K562 (cell line): ENCODE data around the gene MCF2. TPM values are rescaled to one million over a fixed set of nuclear protein-coding genes. Genes with fewer than 3 reads are reported as not detected.

Experiments used
- ATAC-seq: fragments of 200-7000 bp; cut with Tn5 transposase; 3 replicates; pipeline ENCODE4 v1.9.1; 2020; ENCODE audit warnings: moderate library complexity
- BruUV-seq: library from RNA; stranded (reverse); fragments of 400-500 nt; replicated peaks from 2 replicates; lab custom pipeline; 2021; lab: Mats Ljungman, UMichigan
- CTCF ChIA-PET: fragments of 300-600 bp; formaldehyde crosslinking; extraction: SDS; loops from one replicate; lab custom pipeline; 2021; ENCODE audit warnings: low intra/inter-chr PET ratio; lab: Yijun Ruan, JAX
- POLR2A ChIA-PET: fragments of 300-600, 350-650 bp; sonication (Branson Sonifier 250); formaldehyde crosslinking; extraction: SDS; loops from one replicate; lab custom pipeline; 2021; ENCODE audit warnings: antibody characterized with exemption, inconsistent platforms; lab: Yijun Ruan, JAX
- DNase-seq, 4 experiments: peaks; one replicate each; pipeline versions ENCODE4 v3.0.0 to v3.0.0-alpha.2; 2011 to 2018; ENCODE audit warnings: low spot score in 3 of 4, mixed read lengths in 3 of 4; ENCODE audit errors: extremely low read depth in 1 of 4
- FAIRE-seq: peaks from 2 replicates; lab custom pipeline; 2011; peaks lifted over from hg19 to GRCh38; lab: Jason Lieb, UNC
- H2AFZ ChIP-seq: 2 replicates; pipeline ENCODE4 v1.6.0; 2011; ENCODE audit warnings: low read depth, low read length, control low read depth, inconsistent platforms
- H3K27ac ChIP-seq: fragments of 200-600 bp; 3 replicates; pipeline ENCODE4 v1.8.0; 2011; ENCODE audit warnings: low read depth, mild to moderate bottlenecking, control low read depth, inconsistent platforms, low read length, moderate library complexity, mixed read lengths; ENCODE audit errors: extremely low read depth
- H3K27me3 ChIP-seq, 2 experiments: fragments of 300-600 bp in 1 of 2; 2 replicates in 1 of 2; 3 replicates in 1 of 2; pipeline versions ENCODE4 v1.6.0 to v1.8.0; 2011; ENCODE audit warnings: inconsistent platforms in 2 of 2, low read length in 2 of 2, mild to moderate bottlenecking in 1 of 2, mixed read lengths in 1 of 2, moderate library complexity in 1 of 2; ENCODE audit not compliant: control insufficient read depth in 2 of 2, insufficient read depth in 2 of 2
- H3K36me3 ChIP-seq: fragments of 300-600 bp; 3 replicates; pipeline ENCODE4 v1.8.0; 2011; ENCODE audit warnings: mild to moderate bottlenecking, low read length, inconsistent platforms; ENCODE audit not compliant: control insufficient read depth, insufficient read depth
- H3K4me1 ChIP-seq, 2 experiments: fragments of 200-600 bp in 1 of 2; replicated peaks in 1 of 2; 2 replicates in 1 of 2; 3 replicates in 1 of 2; pipeline versions ENCODE4 v1.5.1 to v1.8.0; 2011; ENCODE audit warnings: inconsistent platforms in 2 of 2, low read length in 2 of 2, mild to moderate bottlenecking in 1 of 2, mixed read lengths in 1 of 2, moderate library complexity in 1 of 2; ENCODE audit not compliant: control insufficient read depth in 2 of 2, insufficient read depth in 2 of 2
- H3K4me2 ChIP-seq: 2 replicates; pipeline ENCODE4 v1.6.1; 2011; ENCODE audit warnings: low read length, control low read depth, inconsistent platforms, mixed read lengths; ENCODE audit not compliant: insufficient read depth
- H3K4me3 ChIP-seq: fragments of 200-600 bp; sonication (generic), shearing (Covaris generic); 2 replicates; pipeline ENCODE4 v1.5.1; 2016; ENCODE audit warnings: control low read depth, inconsistent platforms
- H3K79me2 ChIP-seq: fragments of 200-600 bp; 3 replicates; pipeline ENCODE4 v1.8.0; 2011; ENCODE audit warnings: low read length, inconsistent platforms; ENCODE audit not compliant: control insufficient read depth, insufficient read depth
- H3K9ac ChIP-seq, 2 experiments: 2 replicates each; pipeline versions ENCODE4 v1.6.0 to v1.6.1; 2011; ENCODE audit warnings: low read depth in 2 of 2, low read length in 2 of 2, control low read depth in 1 of 2, inconsistent platforms in 1 of 2, mild to moderate bottlenecking in 1 of 2, mixed read lengths in 1 of 2; ENCODE audit not compliant: insufficient read depth in 1 of 2
- H3K9me1 ChIP-seq: one replicate; pipeline ENCODE4 v1.6.0; 2011; ENCODE audit warnings: inconsistent platforms, mild to moderate bottlenecking, low read length, moderate library complexity; ENCODE audit not compliant: control insufficient read depth, insufficient read depth
- H3K9me3 ChIP-seq: replicated peaks from 2 replicates; pipeline ENCODE4 v1.5.1; 2011; ENCODE audit warnings: low read depth, low read length, inconsistent platforms; ENCODE audit not compliant: control insufficient read depth, insufficient read depth
- H4K20me1 ChIP-seq: replicated peaks from 2 replicates; pipeline ENCODE4 v1.6.1; 2011; ENCODE audit warnings: low read length, inconsistent platforms, mixed read lengths; ENCODE audit not compliant: control insufficient read depth, insufficient read depth
- DNMT1 ChIP-seq: fragments of 450-650 bp; IDR thresholded peaks from 2 replicates; pipeline ENCODE4 v1.6.1; 2016; ENCODE audit warnings: antibody characterized with exemption, mild to moderate bottlenecking
- EGR1 ChIP-seq: fragments of 450-650 bp; conservative IDR thresholded peaks from 2 replicates; pipeline ENCODE4 v1.6.1; 2017; ENCODE audit warnings: mild to moderate bottlenecking
- ZNF75A ChIP-seq: fragments of 450-650 bp; formaldehyde crosslinking; IDR thresholded peaks from 2 replicates; pipeline ENCODE4 v1.4.0; 2020; ENCODE audit warnings: mild to moderate bottlenecking
- WGBS: fragments of 100-300 bp; shearing (Covaris generic); methylation state at CpG from one replicate; pipeline ENCODE4 v1.1.6; 2016; ENCODE audit warnings: low coverage, mixed read lengths; ENCODE audit not compliant: insufficient coverage; ENCODE audit errors: missing lambda C conversion rate; 5-methylcytosine and 5-hydroxymethylcytosine counted together
- in situ Hi-C: fragments of 300-500 bp; cut with MboI; formaldehyde crosslinking; loops from 4 replicates; pipeline ENCODE4 v1.15.0; 2018; ENCODE audit warnings: inconsistent platforms, mixed read lengths
- intact Hi-C: fragments of 100-400 bp; cut with micrococcal nuclease; formaldehyde crosslinking; loops from 2 replicates; pipeline ENCODE4 v1.14.2; 2022
- polyA plus RNA-seq, 8 experiments: library from polyadenylated mRNA; depleted of rRNA in 4 of 8; stranded (reverse) in 5 of 8; unstranded in 3 of 8; fragments of >200 nt; fragmentation: Nextera tagmentation in 2 of 8; fragmentation: Illumina TruSeq in 1 of 8; extraction: Ambion mirVana in 2 of 8; extraction: Trizol in 1 of 8; gene quantifications; 2 replicates each; pipeline versions ENCODE4 v1.2.1 to v1.2.3, GENCODE V29; 2011 to 2014; ENCODE audit warnings: inconsistent platforms in 1 of 8, missing spikeins in 1 of 8
- total RNA-seq, 7 experiments: library from RNA; depleted of rRNA in 6 of 7; stranded (reverse); fragments of >200 nt in 6 of 7; fragmentation: Illumina TruSeq in 2 of 7; extraction: Trizol in 2 of 7; gene quantifications; 2 replicates each; pipeline versions ENCODE4 v1.2.1 to v1.2.3, GENCODE V29; 2011 to 2021; ENCODE audit warnings: low replicate concordance in 1 of 7
- TF ChIP-seq, protein P1 (sequence below): sonication (generic); formaldehyde crosslinking; IDR thresholded peaks from 2 replicates; pipeline ENCODE4 v1.8.0; 2022; ENCODE audit warnings: mild to moderate bottlenecking, missing genetic modification reagents
- TF ChIP-seq, protein P2 (sequence below): fragments of 450-650 bp; IDR thresholded peaks from one replicate; pipeline ENCODE4 v1.6.1; 2018; ENCODE audit warnings: mild to moderate bottlenecking, moderate library complexity; ENCODE audit not compliant: partially characterized antibody

The MCF2 gene
- total and polyA plus RNA-seq, 9 of the 15 experiments (the other 6 are each of a cell fraction or from before 2014, with no cell fraction given) = 0.03 to 0.78 (median 0.08) TPM; not detected in 3

DNA sequence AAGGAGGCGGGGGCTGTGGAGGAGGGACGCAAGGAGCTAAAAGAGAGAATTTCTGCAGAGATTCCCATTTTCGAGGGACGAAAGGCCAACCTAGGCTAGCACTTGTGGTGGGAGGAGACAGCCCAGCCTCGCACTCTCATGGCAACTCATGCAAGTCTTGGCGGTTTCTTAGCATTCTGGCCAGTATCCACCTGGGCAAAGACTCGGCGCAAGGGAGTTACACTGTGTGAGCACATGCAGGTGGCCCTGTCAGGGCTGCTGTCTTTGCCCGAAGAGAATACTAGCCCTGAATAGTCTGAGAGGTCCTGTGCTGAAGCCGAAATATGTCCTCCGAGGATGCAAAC, 15.5 kb downstream of the MCF2 start:
- Histone ChIP-seq H3K4me1 (peaks cover 0 to 8% of the 10 kb centered on the region in 2 experiments; a peak in 2 of 5 replicates), H3K36me3 (no peaks in the 10 kb centered on the region), H4K20me1 (no peaks in the 10 kb centered on the region), H3K9me3 (no peaks in the 10 kb centered on the region), H3K79me2 (no peaks in the 10 kb centered on the region), H3K27me3 (peaks cover 5 to 25% of the 10 kb centered on the region in 2 experiments; a peak in 4 of 5 replicates), H3K9me1 (no peaks in the 10 kb centered on the region), H2AFZ (no peak overlapping the region; the same call in 1 of the 2 replicates), H3K4me3 (no peak overlapping the region), H3K9ac (no peak overlapping the region), H3K27ac (no peak overlapping the region), H3K4me2 (peak overlapping the region; percentile 41; the same call in 1 of the 2 replicates)
- in situ Hi-C loops (no loop called here), intact Hi-C loops (no loop called here)
- CTCF ChIA-PET = no interaction called here
- 0 out of 2 replicates have a peak, but pooled peaks have one; percentile 37 for TF ChIP-seq EGR1
- no peak for TF ChIP-seq DNMT1
- FAIRE-seq (no peak), ATAC-seq (peak; percentile 53; the same call in 2 of the 3 replicates), DNase-seq (no peak)
- WGBS = 2% methylated on average over 6 of the region's 11 CpGs
- no TSS peak for BruUV-seq
- POLR2A ChIA-PET = interaction anchor here (0.7 to 0.9 kb wide), 2 partner anchors 37 to 85 kb away, joined by 3 to 6 read pairs; no protein-coding TSS in a partner anchor

GRCh38 chrX:139691843-139692505, 16.0 kb downstream of the MCF2 start:
- Histone ChIP-seq H3K36me3 (no peaks in the 10 kb centered on the region), H3K27ac (no peak overlapping the region), H2AFZ (no peak overlapping the region), H3K9ac (no peak overlapping the region), H3K4me2 (no peak overlapping the region), H3K79me2 (no peaks in the 10 kb centered on the region), H4K20me1 (no peaks in the 10 kb centered on the region), H3K9me1 (no peaks in the 10 kb centered on the region), H3K4me3 (no peak overlapping the region), H3K4me1 (peaks cover 0 to 8% of the 10 kb centered on the region in 2 experiments; a peak in 2 of 5 replicates), H3K27me3 (peaks cover 5 to 25% of the 10 kb centered on the region in 2 experiments; a peak in 4 of 5 replicates), H3K9me3 (no peaks in the 10 kb centered on the region)
- POLR2A ChIA-PET = interaction anchor here (0.9 kb wide), 1 partner anchor 38 kb away, joined by 3 read pairs; no protein-coding TSS in a partner anchor
- in situ Hi-C loops = no loop called here
- no TSS peak for BruUV-seq
- no peak for DNase-seq
- intact Hi-C loops = no loop called here
- WGBS = 3% methylated on average over 17 of the region's 52 CpGs
- ATAC-seq = peak; percentile 60
- CTCF ChIA-PET = no interaction called here
- no peak for FAIRE-seq
- TF ChIP-seq, protein P1, sequence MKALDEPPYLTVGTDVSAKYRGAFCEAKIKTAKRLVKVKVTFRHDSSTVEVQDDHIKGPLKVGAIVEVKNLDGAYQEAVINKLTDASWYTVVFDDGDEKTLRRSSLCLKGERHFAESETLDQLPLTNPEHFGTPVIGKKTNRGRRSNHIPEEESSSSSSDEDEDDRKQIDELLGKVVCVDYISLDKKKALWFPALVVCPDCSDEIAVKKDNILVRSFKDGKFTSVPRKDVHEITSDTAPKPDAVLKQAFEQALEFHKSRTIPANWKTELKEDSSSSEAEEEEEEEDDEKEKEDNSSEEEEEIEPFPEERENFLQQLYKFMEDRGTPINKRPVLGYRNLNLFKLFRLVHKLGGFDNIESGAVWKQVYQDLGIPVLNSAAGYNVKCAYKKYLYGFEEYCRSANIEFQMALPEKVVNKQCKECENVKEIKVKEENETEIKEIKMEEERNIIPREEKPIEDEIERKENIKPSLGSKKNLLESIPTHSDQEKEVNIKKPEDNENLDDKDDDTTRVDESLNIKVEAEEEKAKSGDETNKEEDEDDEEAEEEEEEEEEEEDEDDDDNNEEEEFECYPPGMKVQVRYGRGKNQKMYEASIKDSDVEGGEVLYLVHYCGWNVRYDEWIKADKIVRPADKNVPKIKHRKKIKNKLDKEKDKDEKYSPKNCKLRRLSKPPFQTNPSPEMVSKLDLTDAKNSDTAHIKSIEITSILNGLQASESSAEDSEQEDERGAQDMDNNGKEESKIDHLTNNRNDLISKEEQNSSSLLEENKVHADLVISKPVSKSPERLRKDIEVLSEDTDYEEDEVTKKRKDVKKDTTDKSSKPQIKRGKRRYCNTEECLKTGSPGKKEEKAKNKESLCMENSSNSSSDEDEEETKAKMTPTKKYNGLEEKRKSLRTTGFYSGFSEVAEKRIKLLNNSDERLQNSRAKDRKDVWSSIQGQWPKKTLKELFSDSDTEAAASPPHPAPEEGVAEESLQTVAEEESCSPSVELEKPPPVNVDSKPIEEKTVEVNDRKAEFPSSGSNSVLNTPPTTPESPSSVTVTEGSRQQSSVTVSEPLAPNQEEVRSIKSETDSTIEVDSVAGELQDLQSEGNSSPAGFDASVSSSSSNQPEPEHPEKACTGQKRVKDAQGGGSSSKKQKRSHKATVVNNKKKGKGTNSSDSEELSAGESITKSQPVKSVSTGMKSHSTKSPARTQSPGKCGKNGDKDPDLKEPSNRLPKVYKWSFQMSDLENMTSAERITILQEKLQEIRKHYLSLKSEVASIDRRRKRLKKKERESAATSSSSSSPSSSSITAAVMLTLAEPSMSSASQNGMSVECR = no peak
- TF ChIP-seq, protein P2, sequence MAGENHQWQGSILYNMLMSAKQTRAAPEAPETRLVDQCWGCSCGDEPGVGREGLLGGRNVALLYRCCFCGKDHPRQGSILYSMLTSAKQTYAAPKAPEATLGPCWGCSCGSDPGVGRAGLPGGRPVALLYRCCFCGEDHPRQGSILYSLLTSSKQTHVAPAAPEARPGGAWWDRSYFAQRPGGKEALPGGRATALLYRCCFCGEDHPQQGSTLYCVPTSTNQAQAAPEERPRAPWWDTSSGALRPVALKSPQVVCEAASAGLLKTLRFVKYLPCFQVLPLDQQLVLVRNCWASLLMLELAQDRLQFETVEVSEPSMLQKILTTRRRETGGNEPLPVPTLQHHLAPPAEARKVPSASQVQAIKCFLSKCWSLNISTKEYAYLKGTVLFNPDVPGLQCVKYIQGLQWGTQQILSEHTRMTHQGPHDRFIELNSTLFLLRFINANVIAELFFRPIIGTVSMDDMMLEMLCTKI = no peak
- TF ChIP-seq ZNF75A = no peak
